Measurements from ENCODE around the gene SHC2.
A peak's percentile ranks its signal among the peaks of the same experiment; 100 is the strongest.
"Not testable (repeated sequence)": the region's sequence is repeated elsewhere in the genome, so short reads cannot be mapped to it uniquely, and the experiment has no call there.

SHC2 gene

GRCh38 chr19:386632-387301, 74.1 kb downstream of the SHC2 start:
- DNase-seq: not testable (repeated sequence)

GRCh38 chr19:386189-386588, 74.6 kb downstream of the SHC2 start:
- not testable (repeated sequence) for DNase-seq

- peak in 1 of 2 donors; percentile 18 for DNase-seq
Measured at GRCh38 chr19:384799-385169, 76.0 kb downstream of the SHC2 start.

DNA sequence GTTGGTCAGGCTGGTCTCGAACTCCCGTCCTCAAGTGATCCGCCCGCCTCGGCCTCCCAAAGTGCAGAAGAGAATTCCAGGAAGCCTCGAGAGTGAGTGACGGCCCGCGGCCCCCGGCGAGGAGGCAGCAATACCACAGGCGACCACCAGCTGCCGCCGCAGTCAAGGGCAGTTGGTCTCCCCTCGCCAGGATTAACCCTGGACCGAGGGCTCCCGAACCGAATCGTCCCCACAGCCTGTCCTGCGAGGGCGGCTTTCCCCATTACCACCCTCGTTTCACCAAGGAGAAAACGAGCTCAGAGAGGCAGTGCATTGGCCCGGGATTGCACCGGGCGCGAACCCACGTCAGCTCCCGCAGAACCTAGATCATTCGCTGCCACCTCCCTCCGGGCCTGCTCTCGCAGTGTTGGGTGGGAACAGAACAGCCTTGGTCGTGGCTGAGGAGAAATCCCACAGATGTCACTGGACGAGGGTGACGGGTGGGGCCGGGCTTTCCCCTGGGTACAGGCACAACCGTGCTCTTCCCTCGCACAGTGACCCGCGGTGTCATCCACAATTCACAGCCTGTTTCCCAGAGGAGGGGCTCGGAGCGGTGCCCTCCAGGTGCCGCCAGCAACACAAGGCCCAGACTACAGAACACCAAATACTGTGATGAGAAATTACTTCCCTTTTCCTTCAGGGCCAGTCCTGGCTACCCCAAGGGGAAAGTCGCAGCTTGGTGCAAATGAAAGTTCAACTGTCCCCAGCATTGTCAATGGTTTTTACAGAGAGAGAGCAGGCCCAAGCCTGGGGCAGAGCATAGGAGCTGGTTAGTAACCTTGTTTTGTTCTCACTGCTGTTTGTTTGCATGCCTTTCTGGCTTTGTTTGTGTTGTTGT, 76.7 kb downstream of the SHC2 start:
- DNase-seq: no peak

GRCh38 chr19:383040-383439, 77.8 kb downstream of the SHC2 start:
- DNase-seq: no peak

DNA sequence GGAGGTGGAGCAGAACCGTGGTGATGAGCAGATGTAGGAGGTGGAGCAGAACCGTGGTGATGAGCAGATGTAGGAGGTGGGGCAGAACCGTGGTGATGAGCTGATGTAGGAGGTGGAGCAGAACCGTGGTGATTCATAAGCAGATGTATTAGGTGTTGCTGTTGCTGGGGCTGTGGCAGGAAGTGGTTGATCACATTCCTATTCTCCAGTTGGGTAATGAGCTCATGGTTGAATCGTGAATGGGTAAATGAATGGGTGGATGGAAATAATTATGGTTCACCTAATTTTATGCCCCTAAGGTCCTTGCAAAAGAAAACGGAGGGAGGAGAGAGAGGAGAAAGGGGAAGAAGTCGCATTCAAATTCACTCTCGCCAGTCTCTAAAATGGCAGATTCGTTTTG, 78.3 kb downstream of the SHC2 start:
- DNase-seq: peak; percentile 48 to 56

DNA sequence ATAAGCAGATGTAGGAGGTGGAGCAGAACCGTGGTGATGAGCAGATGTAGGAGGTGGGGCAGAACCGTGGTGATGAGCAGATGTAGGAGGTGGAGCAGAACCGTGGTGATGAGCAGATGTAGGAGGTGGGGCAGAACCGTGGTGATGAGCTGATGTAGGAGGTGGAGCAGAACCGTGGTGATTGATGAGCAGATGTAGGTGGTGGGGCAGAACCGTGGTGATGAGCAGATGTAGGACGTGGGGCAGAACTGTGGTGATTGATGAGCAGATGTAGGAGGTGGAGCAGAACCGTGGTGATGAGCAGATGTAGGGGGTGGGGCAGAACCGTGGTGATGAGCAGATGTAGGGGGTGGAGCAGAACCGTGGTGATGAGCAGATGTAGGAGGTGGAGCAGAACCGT, 78.9 kb downstream of the SHC2 start:
- not testable (repeated sequence) for DNase-seq

GRCh38 chr19:380618-381219, 80.1 kb downstream of the SHC2 start:
- not testable (repeated sequence) for DNase-seq

GRCh38 chr19:379796-380195, 81.0 kb downstream of the SHC2 start:
- no peak for DNase-seq

DNA sequence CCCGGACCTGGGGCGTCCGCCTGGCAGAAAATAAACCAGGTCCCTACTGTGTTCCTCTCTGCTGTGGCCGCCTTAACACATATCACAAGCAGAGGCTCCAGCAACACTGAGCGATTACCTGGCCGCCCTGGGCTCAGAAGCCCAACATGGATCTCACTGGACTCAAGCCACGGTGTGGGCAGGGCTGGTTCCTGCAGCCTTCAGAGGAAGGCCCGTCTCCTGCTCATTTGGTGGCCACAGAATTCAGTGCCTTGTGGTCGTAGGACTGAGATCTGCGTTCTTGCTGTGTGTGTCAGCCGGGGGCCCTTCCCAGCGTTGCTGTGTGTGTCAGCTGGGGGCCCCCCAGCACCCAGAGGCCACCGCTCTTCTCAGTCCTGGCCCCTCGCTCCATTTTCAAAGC, 82.1 kb downstream of the SHC2 start:
- DNase-seq: no peak

DNA sequence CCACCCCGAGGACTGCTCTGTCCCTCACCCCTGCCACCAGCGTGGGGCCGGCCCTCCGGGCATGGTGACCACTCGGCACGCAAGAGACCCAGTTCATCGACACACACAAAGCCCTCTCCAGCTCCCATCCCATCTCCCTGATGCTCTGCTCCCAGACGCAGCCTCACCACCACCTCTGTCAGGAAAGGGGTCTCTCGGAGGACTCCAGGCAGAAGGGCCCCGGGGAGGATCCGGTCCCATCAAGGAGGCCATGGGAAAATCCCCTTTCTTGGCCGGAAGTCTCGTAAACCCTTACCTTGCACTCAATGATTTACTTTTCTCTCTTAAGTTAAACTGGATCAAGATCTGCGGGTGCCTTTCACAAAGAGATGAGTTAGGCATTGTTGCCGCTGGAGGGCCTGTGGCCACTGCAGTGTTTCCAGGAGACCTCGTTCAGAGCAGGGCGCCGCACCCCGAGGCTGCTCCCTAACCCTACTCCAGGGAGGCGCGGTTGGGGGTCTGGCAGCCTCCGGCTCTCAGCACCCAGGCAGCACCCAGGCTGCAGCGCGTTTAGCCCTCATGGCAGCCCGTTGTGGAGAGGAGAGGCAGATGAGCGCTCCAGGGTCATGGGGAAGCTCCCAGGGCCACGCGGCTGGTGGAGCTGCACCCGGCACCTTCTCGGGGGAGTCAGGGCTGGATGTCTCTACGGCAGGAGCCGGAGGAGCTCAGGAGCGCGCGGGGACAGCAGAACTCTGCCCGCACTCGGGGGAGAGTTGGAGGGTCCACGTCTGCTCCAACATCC, 82.8 kb downstream of the SHC2 start:
- DNase-seq: no peak

- no peak for DNase-seq
Measured at GRCh38 chr19:376111-376470, 84.7 kb downstream of the SHC2 start.

DNA sequence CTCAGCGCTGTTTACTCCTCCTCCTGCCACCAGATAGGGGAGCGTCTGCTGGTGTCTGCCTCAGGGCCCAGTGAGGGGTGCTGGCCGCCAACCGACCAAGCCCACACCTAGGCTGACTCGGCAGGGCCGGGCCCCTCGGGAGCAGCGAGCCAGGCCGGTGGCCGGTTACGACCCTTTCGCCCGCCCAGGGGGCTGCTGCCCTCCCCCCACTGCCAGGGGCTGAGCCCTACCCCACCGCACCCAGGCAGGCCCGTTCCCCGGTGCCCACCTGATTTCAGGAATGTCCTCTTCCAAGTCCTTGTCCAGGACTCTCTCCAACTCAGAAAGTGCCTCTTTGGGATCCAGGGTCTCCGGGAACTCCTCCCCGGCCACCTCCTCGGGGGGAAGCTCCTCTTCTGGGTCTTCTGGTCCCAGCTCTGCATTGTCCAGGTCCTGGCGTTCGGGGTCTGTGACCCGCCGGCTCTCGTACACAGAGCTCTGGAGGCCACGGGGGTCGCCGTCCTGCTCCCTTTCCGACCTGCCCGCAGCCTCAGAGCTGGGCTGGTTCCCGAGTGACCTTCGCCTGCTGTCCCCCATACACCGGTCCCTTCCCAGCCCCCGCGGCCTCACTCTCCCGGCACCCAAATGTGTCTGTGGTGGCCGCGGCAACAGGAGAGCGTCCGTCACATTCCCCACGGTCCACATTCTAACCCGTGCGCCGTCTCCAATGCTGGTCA, 85.3 kb downstream of the SHC2 start:
- no peak for DNase-seq

DNA sequence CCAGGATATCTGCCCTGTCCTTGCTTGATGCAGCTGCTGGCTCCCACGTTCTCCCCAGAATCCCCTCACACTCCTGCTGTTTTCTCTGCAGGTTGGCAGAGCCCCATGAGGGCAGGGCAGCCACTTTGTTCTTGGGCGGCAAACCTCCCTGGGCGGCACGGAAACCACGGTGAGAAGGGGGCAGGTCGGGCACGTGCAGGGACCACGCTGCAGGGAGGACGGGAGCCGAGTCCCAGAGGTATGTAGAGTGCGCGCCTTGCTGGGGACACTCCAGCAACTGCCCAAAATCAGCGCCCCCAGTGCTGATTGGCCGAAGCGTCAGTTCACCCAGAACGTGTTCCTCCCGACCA, 86.0 kb downstream of the SHC2 start:
- no peak for DNase-seq

DNA sequence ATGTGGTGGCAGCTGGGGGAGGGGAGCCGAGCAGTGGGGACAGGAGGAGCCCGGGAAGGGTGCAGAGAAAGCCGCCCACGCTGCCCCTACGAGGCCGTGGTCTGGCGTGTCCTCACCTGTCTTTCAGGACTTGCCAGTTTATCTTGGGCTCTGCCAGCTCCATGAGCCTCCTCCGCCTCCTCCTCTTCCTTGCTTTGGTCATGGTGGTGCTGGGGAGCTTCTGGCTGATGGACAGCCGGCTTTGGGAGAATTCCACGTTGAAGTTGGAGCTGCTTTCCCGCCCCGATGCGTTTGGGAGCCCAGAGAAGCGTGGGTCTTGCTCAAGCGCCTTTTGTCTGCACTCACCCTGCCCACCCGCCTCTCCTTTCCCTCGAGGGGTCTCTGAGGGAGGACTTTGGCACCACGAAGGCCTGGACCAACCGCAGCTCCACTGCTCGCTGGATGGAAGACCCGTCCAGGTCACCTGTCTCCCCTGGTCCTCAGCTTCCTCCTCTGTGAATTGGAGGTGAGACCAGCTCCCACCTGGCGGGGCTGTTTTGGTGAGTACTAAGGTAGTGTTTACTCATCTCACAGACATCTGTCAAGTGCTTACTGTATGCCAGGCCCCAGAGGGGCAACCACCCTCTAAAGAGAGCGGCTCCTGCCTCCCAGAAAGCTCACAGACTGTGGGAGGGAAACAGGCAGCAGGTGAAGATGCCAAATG, 86.5 kb downstream of the SHC2 start:
- no peak for DNase-seq

DNA sequence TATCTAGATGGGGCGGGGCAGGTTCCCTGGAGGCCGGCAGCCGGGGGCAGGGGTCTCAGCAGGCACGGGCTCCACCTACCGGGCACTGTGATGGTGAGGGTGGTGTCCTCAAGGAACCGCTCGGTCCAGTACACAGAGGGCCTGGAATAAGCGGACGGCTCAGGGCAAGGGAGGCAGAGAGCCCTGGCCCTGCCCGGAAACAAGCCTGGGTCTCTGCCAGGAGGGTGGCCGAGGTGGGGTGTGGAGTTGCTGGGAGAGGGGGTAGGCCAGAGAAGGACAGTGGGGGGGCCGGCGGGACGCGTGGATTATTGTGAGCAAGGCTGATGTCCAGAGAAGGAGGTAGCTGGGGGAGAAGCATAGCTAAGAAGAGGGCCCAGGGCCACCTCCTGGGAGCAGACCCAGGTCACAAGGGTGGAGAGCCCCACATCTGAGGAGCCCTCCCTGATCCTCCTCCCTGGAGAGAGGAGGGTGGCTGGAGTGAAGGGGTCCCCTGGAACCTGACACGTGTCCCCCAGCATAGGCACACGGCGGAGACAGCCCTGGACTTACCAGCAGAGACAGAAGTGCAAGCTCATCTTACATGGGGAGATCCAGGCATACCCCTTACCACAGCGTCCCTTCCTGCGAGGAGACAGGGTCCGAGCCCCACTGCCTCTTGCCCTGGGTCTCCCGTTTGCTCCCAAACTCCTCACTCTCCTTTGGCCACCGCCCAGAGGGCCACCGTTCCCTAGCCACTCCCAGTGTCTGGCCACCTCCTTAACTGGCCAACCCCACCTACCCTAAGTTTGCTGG, 87.2 kb downstream of the SHC2 start:
- DNase-seq: no peak

DNA sequence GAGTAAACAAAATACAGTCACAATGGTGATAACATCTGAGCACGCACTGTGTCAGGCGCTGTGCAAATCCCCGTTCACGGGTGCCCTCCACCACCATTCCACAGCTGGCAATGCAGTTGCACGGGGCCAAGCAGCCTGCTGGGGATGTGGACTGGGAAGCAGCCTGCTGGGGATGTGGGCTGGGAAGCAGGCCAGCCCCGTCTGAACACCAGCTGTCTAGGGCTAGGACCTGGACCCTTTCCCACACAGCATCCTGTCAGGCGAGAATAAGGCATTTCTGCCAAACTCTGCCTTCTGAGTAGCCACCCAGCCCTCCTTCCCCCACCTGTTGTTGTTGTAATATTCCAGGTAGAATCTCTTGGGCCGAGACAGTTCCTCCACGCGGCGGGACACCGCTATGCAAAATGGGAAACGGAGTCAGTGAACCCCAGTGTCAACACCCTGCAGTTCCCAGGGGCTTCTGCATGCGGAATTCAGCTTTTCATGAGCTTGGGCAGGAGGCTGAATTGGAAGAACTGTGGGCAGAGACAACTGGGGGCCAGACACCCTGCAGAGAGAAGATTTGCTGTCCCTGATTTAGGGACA, 88.4 kb downstream of the SHC2 start:
- DNase-seq: no peak

DNA sequence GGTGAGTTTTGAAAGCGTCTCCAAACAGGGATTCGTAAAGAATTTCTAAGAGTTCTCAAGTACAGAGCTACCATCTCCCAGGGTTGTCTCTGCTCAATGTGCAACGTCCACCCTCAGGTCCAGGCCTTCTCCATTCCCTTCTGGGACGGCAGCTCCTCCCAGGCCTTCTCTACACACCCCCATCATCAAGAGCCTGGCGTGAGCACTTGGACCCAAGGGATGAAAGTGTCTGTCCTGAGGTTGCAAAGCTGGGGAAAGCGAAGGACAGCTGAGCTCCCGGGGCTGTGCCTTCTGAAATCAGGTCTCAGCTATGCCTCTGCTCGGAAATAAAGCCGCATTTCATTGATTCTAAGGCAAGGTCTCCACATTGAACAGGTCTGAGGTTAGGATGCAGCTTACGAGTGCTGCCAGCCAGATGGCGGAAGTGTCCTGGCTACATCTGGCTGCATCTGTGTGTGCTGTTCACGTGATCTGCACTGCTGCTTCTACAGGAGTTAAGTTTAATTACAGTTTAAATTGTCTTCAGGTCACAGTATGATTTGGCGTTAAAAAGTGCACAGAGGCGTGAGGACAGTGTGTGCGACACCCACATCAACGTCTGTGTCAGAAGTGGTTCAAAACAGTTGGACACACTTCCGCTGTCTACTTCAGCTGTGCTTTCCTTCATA, 89.2 kb downstream of the SHC2 start:
- no peak for DNase-seq

DNA sequence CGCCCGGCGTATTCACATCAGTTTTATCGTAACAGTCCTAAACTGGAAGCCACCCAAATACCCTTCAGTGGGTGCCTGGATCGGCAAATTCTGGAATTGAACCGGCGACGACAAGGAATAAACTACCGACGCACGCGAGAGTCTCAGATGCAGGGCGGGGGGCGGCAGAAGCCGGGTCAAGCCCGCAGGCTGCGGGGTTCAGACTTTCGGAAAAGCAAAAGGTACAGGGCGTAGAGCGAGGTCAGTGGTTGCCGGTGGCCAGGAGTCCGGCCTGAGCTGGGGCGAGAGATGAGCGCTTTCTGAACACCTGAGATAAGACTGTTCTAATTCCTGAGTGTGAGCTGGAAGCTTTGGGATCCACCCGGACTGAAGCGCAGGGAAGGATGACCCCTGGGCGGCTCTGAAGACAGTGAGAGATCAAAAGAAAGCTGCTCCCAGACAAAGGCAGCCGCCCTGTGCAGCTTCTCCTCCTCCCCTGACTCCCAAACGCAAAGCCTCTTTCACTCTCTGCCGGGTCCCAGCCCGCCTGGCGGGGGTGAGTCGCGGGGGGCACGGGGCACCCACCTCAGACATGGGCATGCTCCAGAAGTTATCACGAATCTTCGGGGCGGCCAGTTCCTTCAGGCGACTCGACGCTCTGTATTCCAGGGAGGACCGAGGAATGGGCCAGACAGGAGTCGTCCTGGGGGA, 90.0 kb downstream of the SHC2 start:
- no peak for DNase-seq

- DNase-seq: no peak
Measured at GRCh38 chr19:369876-370275, 91.0 kb downstream of the SHC2 start.

Measured in CD4-positive, alpha-beta T cell treated with Interleukin-1 beta for 1 hour (primary cell).